Lung (tissue), 12 donors: Measurements from ENCODE around the gene GFY. TPM values are rescaled to one million over a fixed set of nuclear protein-coding genes. Genes with fewer than 3 reads are reported as not detected.

Experiments used
- ATAC-seq: fragments of 200-7000 bp; cut with Tn5 transposase; one replicate; pipeline ENCODE4 v1.9.1; 2020; ENCODE audit warnings: moderate number of reproducible peaks; ENCODE audit not compliant: insufficient read depth, low FRiP score
- DNase-seq, 3 donors: peaks; one replicate each; pipeline ENCODE4 v3.0.0-alpha.2; 2013 to 2017
- H3K27ac ChIP-seq, 2 donors: one replicate each; pipeline ENCODE4 v1.5.1; 2013; ENCODE audit warnings: mild to moderate bottlenecking in 2 of 2, moderate library complexity in 2 of 2, control low read depth in 1 of 2, inconsistent platforms in 1 of 2, low read depth in 1 of 2, low read length in 1 of 2
- H3K27me3 ChIP-seq, 3 donors: one replicate each; pipeline ENCODE4 v1.5.1; 2013; ENCODE audit warnings: low read length in 2 of 3; ENCODE audit not compliant: control insufficient read depth in 3 of 3, insufficient read depth in 3 of 3
- H3K36me3 ChIP-seq, 4 donors: one replicate each; pipeline ENCODE4 v1.5.1; 2013; ENCODE audit warnings: low read length in 4 of 4, mild to moderate bottlenecking in 1 of 4, moderate library complexity in 1 of 4; ENCODE audit not compliant: control insufficient read depth in 4 of 4, insufficient read depth in 4 of 4
- H3K4me1 ChIP-seq, 5 donors: one replicate each; pipeline ENCODE4 v1.5.1; 2013; ENCODE audit warnings: low read length in 5 of 5, mild to moderate bottlenecking in 2 of 5, moderate library complexity in 1 of 5; ENCODE audit not compliant: control insufficient read depth in 5 of 5, insufficient read depth in 5 of 5
- H3K4me3 ChIP-seq: one replicate; pipeline ENCODE4 v1.5.1; 2013; ENCODE audit warnings: mild to moderate bottlenecking, control low read depth, moderate library complexity
- H3K9ac ChIP-seq, 2 donors: one replicate each; pipeline ENCODE4 v1.5.1; 2013; ENCODE audit warnings: low read length in 2 of 2, control low read depth in 1 of 2; ENCODE audit not compliant: insufficient read depth in 1 of 2
- H3K9me3 ChIP-seq, 4 donors: one replicate each; pipeline ENCODE4 v1.5.1; 2013; ENCODE audit warnings: low read length in 3 of 4, mild to moderate bottlenecking in 1 of 4, moderate library complexity in 1 of 4; ENCODE audit not compliant: control insufficient read depth in 4 of 4, insufficient read depth in 3 of 4
- CTCF ChIP-seq: IDR thresholded peaks from 2 replicates; pipeline ENCODE4 v1.5.1; 2012; ENCODE audit warnings: mild to moderate bottlenecking; ENCODE audit errors: control extremely low read depth, extremely low read depth
- WGBS, 2 donors: extraction: QIAGEN DNeasy Blood & Tissue Kit; methylation state at CpG; one replicate each; pipeline ENCODE4 v1.1.7; 2013; 5-methylcytosine and 5-hydroxymethylcytosine counted together
- polyA plus RNA-seq, 2 donors: library from polyadenylated mRNA; stranded (reverse); fragments of 200-250 nt; gene quantifications; one replicate each; pipeline ENCODE4 v1.2.1, GENCODE V29; 2013
- total RNA-seq, 2 donors: library from RNA; depleted of rRNA in 1 of 2; stranded (reverse); fragments of >200 nt in 1 of 2; gene quantifications; one replicate each; pipeline ENCODE4 v1.2.1, GENCODE V29; 2014 to 2021
- donor health status: control.
- donor health status: control.
- donor health status: Bipolar disorder and iron deficiency.
- donor health status: healthy.
- donor health status: DM: yes; HTN: yes; CAD: no.

GFY gene
- total and polyA plus RNA-seq, 4 donors: not detected

DNA sequence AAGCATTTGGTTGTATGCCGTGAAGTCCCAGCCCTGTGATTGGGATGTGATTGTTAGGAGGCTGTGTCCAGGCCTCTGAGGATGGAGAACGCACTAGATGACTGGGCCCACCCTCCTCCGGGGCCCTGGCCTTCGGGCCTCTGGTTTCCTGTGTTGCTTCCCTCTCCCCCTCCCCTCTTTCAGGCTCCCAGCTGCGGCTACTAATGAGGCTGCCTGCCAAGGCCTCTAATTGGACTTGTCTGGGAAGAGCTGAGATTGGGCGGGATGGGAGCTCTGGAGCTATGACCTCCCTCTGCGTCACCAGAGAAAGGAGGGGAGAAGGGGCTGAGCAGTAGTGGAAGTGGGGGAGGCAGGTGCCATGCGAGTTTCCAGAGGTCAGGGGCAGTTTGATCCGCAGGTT is 11.8 kb upstream of the GFY start:
- WGBS, 2 donors: 60 to 70% methylated on average over 9 of the region's 9 CpGs
- Histone ChIP-seq H3K4me1 (peaks cover 0 to 8% (median 0%) of the 10 kb centered on the region in 5 donors), H3K9ac (no peak overlapping the region), H3K36me3 (no peaks in the 10 kb centered on the region), H3K9me3 (no peaks in the 10 kb centered on the region), H3K4me3 (no peak overlapping the region), H3K27me3 (peaks cover 0 to 8% (median 7%) of the 10 kb centered on the region in 3 donors), H3K27ac (no peak overlapping the region)
- ATAC-seq (no peak), DNase-seq (peak; percentile 86 to 90 (median 87))
- TF ChIP-seq CTCF: no peak

- TF ChIP-seq CTCF: no peak
- Histone ChIP-seq H3K36me3 (no peaks in the 10 kb centered on the region), H3K27ac (no peak overlapping the region), H3K4me3 (no peak overlapping the region), H3K4me1 (peaks cover 0 to 8% (median 0%) of the 10 kb centered on the region in 5 donors), H3K27me3 (peaks cover 0 to 16% (median 11%) of the 10 kb centered on the region in 3 donors), H3K9me3 (no peaks in the 10 kb centered on the region), H3K9ac (no peak overlapping the region)
- ATAC-seq (no peak), DNase-seq (no peak)
- 64 to 78% methylated on average over 3 of the region's 3 CpGs for WGBS, 2 donors
These were observed 10.9 kb upstream of the GFY start for GRCh38 chr19:49414256-49414655.

DNA sequence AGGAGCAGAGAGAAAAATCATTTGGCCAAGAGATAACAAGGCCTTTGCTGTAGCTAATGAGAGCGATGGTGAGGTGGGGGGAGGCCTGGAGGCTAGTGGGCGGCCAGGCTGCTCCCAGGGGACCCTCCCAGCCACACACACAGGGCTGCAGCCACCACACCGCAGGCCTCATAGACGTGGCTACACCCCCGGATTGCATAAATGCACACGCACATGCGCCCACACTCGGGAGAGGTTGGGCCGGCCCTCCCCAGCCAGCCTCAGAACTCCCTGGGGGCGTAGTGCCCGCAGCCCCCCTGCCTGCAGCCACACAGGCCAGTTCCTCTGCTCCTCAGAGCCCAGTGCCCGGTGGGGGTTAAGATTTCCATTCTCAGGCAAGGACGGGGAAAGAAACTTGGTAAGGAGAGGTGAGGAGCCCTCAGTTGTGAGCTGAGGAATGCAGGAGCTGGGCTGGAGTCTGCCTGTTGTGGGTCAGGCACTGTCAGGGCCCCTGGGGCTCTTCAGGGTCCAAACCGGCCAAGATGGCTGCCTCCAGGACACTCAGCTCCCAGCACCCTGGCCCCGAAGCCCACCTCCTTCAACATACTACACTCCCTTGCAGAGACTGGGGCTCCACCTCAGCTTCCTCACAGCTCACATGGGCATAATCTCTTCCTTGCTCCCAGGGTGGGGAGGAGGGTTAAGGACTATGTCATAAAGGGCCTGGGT is 9.9 kb upstream of the GFY start:
- DNase-seq (no peak), ATAC-seq (no peak)
- H3K9ac ChIP-seq: no peak overlapping the region
- no peak for TF ChIP-seq CTCF
- 56 to 68% methylated on average over 14 to 15 of the region's 15 CpGs for WGBS, 2 donors
- H3K27ac ChIP-seq: no peak overlapping the region
- H3K27me3 ChIP-seq: peaks cover 0 to 25% (median 19%) of the 10 kb centered on the region in 3 donors
- H3K4me3 ChIP-seq: no peak overlapping the region
- peaks cover 0 to 8% (median 0%) of the 10 kb centered on the region in 5 donors for H3K4me1 ChIP-seq
- no peaks in the 10 kb centered on the region for H3K36me3 ChIP-seq
- H3K9me3 ChIP-seq: no peaks in the 10 kb centered on the region

DNA sequence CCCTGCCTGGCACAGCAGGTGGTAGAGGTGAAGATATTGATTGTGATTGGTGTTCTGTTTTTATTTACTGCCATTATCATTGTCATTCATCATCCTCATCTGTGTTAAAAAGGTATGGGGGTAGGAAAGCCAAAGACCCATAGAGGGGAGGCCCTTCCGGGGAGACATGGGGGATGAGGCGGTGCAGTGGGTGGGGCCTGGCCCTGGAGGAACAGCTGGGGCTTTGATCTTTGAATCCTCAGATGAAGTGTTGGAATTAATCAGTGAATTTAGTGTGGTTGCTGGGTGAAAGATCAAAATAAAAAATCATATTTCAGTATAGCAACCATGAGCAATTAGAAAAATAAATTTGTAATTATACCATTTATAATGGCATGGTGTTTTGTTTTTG is 9.4 kb upstream of the GFY start:
- 81 to 89% methylated on average over 2 of the region's 2 CpGs for WGBS, 2 donors
- H3K9ac ChIP-seq: no peak overlapping the region
- peaks cover 0 to 12% (median 0%) of the 10 kb centered on the region in 5 donors for H3K4me1 ChIP-seq
- ATAC-seq (no peak), DNase-seq (no peak)
- TF ChIP-seq CTCF: no peak
- no peak overlapping the region for H3K4me3 ChIP-seq
- H3K9me3 ChIP-seq: no peaks in the 10 kb centered on the region
- no peaks in the 10 kb centered on the region for H3K36me3 ChIP-seq
- H3K27me3 ChIP-seq: peaks cover 0 to 25% (median 21%) of the 10 kb centered on the region in 3 donors
- H3K27ac ChIP-seq: no peak overlapping the region
